WTC11 (cell line): Measurements from ENCODE around the gene ERICH6. TPM values are rescaled to one million over a fixed set of nuclear protein-coding genes. Genes with fewer than 3 reads are reported as not detected.

Experiments used
- ATAC-seq: fragments of 200-7000 bp; cut with Tn5 transposase; 2 replicates; pipeline ENCODE4 v1.10.0; 2021; ENCODE audit warnings: mild to moderate bottlenecking, moderate library complexity
- CTCF ChIA-PET: fragments of 300-600 bp; sonication (Branson Sonifier 250); formaldehyde crosslinking; loops from one replicate; lab custom pipeline; 2021; ENCODE audit warnings: antibody characterized with exemption; lab: Charles Lee
- POLR2A ChIA-PET: fragments of 350-600 bp; sonication (Branson Sonifier 250); formaldehyde crosslinking; loops from one replicate; lab custom pipeline; 2021; ENCODE audit warnings: antibody characterized with exemption; lab: Charles Lee
- DNase-seq: peaks from one replicate; pipeline ENCODE4 v3.0.0; 2021; ENCODE audit warnings: low spot score
- H3K27ac Mint-ChIP-seq: 2 replicates; pipeline ENCODE4 v1.8.0; 2021; ENCODE audit warnings: mixed read lengths
- H3K27me3 Mint-ChIP-seq: 2 replicates; pipeline ENCODE4 v1.8.0; 2021; ENCODE audit warnings: low read depth, mild to moderate bottlenecking, moderate library complexity, mixed read lengths
- H3K36me3 Mint-ChIP-seq: 2 replicates; pipeline ENCODE4 v1.8.0; 2021; ENCODE audit warnings: mixed read lengths
- H3K4me1 Mint-ChIP-seq: 2 replicates; pipeline ENCODE4 v1.8.0; 2022; ENCODE audit warnings: mixed read lengths
- H3K4me3 Mint-ChIP-seq: 2 replicates; pipeline ENCODE4 v1.8.0; 2021; ENCODE audit warnings: mild to moderate bottlenecking, moderate library complexity, mixed read lengths
- H3K9me3 Mint-ChIP-seq: 2 replicates; pipeline ENCODE4 v1.8.0; 2021; ENCODE audit warnings: mixed read lengths
- GRHL2 ChIP-seq: fragments of 250-450 bp; sonication (Bioruptor Pico); IDR thresholded peaks from 2 replicates; pipeline ENCODE4 v1.8.0; 2022; ENCODE audit warnings: mild to moderate bottlenecking, moderate library complexity; ENCODE audit not compliant: insufficient replicate concordance, severe bottlenecking
- GTF2I ChIP-seq: fragments of 250-450 bp; sonication (Bioruptor Pico); conservative IDR thresholded peaks from 2 replicates; pipeline ENCODE4 v1.4.0; 2021; ENCODE audit warnings: mild to moderate bottlenecking
- IRF2 ChIP-seq: sonication (generic); formaldehyde crosslinking; IDR thresholded peaks from 2 replicates; pipeline ENCODE4 v1.8.0; 2022; ENCODE audit warnings: low read depth, missing genetic modification reagents, borderline replicate concordance
- OVOL2 ChIP-seq: fragments of 250-450 bp; sonication (Bioruptor Pico); IDR thresholded peaks from 2 replicates; pipeline ENCODE4 v1.9.0; 2021; ENCODE audit warnings: mild to moderate bottlenecking, borderline replicate concordance
- RORB ChIP-seq: fragments of 250-450 bp; sonication (Bioruptor Pico); IDR thresholded peaks from 2 replicates; pipeline ENCODE4 v1.9.0; 2021; ENCODE audit warnings: mild to moderate bottlenecking
- SMAD4 ChIP-seq: sonication (generic); formaldehyde crosslinking; IDR thresholded peaks from 2 replicates; pipeline ENCODE4 v1.8.0; 2022; ENCODE audit warnings: mild to moderate bottlenecking, missing genetic modification reagents
- ZNF138 ChIP-seq: sonication (generic); formaldehyde crosslinking; conservative IDR thresholded peaks from 2 replicates; pipeline ENCODE4 v1.8.1; 2022; ENCODE audit warnings: mild to moderate bottlenecking, moderate library complexity, missing genetic modification reagents
- ZNF671 ChIP-seq: fragments of 250-450 bp; sonication (Bioruptor Pico); IDR thresholded peaks from 2 replicates; pipeline ENCODE4 v1.8.0; 2021; ENCODE audit warnings: mild to moderate bottlenecking
- total RNA-seq: library from RNA; stranded (reverse); gene quantifications from 3 replicates; pipeline ENCODE4 v1.2.3, GENCODE V29; 2021
- TF ChIP-seq, protein P1 (sequence below): sonication (generic); formaldehyde crosslinking; IDR thresholded peaks from 2 replicates; pipeline ENCODE4 v1.8.0; 2023; ENCODE audit warnings: mild to moderate bottlenecking, missing genetic modification reagents
- TF ChIP-seq, protein P2 (sequence below): sonication (generic); formaldehyde crosslinking; IDR thresholded peaks from 2 replicates; pipeline ENCODE4 v1.8.1; 2022; ENCODE audit warnings: low read depth, missing genetic modification reagents, borderline replicate concordance
- TF ChIP-seq, protein P3 (sequence below): sonication (generic); formaldehyde crosslinking; IDR thresholded peaks from 2 replicates; pipeline ENCODE4 v1.8.0; 2022; ENCODE audit warnings: mild to moderate bottlenecking, missing genetic modification reagents
- TF ChIP-seq, protein P4 (sequence below): fragments of 250-450 bp; sonication (Bioruptor Pico); conservative IDR thresholded peaks from 2 replicates; pipeline ENCODE4 v1.9.0; 2021; ENCODE audit warnings: mild to moderate bottlenecking

Gene ERICH6
- total RNA-seq, 1 experiment from 2014 or later: 0.26 TPM

DNA sequence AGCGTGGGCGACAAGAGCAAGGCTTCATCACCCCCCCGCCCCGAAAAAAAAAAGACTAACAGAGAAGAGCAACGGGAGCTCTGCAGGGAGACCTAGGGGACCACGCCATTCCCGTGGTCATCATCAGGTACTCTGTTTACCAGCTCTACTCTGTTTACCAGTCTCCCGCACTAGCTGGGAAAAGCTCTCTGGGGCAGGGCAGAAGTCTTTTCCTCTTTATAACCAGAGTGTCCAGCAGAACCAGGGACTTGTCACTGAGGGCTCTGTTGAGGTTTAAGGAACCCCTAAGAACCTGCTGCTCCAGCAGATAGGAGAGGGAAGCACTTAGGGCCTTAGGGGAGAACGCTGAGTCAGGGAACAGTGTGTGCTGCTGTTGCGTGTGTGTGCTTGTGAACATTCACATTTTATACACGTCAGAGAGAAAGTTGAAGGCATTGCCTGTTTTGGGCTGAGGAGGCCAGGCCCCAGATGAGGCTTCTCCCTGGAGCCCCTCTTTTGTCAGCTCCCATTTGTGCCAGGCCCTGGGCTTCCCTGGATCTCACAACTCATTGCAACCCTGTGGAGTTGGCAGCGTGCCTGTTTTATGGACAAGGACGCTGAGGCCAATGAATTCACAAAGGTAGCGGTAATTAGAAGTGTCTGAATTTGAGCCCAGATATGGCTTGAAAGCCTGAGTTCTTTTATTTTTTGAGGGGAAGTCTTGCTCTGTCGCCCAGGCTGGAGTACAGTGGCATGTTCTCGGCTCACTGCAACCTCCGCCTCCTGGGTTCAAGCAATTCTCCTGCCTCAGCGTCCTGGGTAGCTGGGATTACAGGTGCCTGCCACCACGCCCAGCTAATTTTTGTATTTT, 24.2 kb upstream of the ERICH6 start (continued):
- TF ChIP-seq, protein P1, sequence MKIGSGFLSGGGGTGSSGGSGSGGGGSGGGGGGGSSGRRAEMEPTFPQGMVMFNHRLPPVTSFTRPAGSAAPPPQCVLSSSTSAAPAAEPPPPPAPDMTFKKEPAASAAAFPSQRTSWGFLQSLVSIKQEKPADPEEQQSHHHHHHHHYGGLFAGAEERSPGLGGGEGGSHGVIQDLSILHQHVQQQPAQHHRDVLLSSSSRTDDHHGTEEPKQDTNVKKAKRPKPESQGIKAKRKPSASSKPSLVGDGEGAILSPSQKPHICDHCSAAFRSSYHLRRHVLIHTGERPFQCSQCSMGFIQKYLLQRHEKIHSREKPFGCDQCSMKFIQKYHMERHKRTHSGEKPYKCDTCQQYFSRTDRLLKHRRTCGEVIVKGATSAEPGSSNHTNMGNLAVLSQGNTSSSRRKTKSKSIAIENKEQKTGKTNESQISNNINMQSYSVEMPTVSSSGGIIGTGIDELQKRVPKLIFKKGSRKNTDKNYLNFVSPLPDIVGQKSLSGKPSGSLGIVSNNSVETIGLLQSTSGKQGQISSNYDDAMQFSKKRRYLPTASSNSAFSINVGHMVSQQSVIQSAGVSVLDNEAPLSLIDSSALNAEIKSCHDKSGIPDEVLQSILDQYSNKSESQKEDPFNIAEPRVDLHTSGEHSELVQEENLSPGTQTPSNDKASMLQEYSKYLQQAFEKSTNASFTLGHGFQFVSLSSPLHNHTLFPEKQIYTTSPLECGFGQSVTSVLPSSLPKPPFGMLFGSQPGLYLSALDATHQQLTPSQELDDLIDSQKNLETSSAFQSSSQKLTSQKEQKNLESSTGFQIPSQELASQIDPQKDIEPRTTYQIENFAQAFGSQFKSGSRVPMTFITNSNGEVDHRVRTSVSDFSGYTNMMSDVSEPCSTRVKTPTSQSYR: no peak

DNA sequence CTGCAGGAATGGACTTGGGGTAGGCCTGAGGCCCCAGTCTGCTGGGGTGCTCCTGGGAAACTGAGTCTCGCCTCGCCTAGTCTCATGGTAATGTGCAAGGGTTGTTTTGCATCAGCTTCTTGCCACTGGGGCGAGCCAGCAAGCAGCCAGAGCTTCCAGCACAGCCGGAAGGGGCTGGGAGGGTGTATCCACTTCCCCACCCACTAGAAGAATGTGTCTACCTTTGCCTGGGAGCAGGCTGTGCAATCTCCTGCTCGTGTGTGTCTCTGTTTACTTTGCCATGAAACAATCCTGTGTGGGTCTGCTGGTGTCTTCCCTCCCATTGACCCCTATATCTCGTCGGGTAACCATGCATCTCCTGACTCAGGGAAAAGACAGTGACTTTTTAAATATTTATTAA, 21.8 kb upstream of the ERICH6 start:
- DNase-seq (no peak), ATAC-seq (no peak)
- H3K4me1 Mint-ChIP-seq: 0 out of 2 replicates have a peak, but pooled peaks cover 3% of the 10 kb centered on the region
- no peak overlapping the region for H3K27ac Mint-ChIP-seq
- no peaks in the 10 kb centered on the region for H3K9me3 Mint-ChIP-seq
- no peak overlapping the region for H3K4me3 Mint-ChIP-seq
- ChIA-PET CTCF (interaction anchor here (1.4 kb wide), 1 partner anchor 22 kb away, joined by 4 read pairs; no protein-coding TSS in a partner anchor), POLR2A (no interaction called here)
- H3K36me3 Mint-ChIP-seq: no peaks in the 10 kb centered on the region
- no peaks in the 10 kb centered on the region for H3K27me3 Mint-ChIP-seq
- TF ChIP-seq, protein P2, sequence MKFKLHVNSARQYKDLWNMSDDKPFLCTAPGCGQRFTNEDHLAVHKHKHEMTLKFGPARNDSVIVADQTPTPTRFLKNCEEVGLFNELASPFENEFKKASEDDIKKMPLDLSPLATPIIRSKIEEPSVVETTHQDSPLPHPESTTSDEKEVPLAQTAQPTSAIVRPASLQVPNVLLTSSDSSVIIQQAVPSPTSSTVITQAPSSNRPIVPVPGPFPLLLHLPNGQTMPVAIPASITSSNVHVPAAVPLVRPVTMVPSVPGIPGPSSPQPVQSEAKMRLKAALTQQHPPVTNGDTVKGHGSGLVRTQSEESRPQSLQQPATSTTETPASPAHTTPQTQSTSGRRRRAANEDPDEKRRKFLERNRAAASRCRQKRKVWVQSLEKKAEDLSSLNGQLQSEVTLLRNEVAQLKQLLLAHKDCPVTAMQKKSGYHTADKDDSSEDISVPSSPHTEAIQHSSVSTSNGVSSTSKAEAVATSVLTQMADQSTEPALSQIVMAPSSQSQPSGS (CRISPR knock-in tag): no peak
- no peak for TF ChIP-seq RORB (CRISPR knock-in tag)
- no peak for TF ChIP-seq GTF2I
- TF ChIP-seq OVOL2: no peak
- TF ChIP-seq IRF2 (CRISPR knock-in tag): no peak

DNA sequence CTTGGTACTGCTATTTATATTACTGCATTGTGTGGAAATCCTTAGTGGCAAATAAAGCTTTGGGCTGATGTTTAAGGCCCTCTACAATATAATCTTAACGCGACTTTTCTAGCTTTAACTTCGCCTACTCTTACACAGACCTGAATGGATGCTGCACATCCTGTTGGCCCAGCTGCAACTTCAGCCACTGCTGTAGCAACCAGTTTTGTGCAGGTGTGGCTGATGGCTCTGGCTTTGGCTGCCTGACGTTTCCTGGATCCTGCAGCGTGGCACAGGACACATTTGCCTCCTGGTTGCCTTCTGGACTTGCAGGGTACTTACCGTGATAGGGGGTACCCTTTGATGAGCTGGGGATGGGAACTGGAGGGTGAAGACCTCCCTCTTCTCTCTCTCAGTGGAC, 20.2 kb upstream of the ERICH6 start:
- TF ChIP-seq, protein P3, sequence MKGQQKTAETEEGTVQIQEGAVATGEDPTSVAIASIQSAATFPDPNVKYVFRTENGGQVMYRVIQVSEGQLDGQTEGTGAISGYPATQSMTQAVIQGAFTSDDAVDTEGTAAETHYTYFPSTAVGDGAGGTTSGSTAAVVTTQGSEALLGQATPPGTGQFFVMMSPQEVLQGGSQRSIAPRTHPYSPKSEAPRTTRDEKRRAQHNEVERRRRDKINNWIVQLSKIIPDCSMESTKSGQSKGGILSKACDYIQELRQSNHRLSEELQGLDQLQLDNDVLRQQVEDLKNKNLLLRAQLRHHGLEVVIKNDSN (CRISPR knock-in tag): no peak
- no peaks in the 10 kb centered on the region for H3K9me3 Mint-ChIP-seq
- H3K4me1 Mint-ChIP-seq: 0 out of 2 replicates have a peak, but pooled peaks cover 3% of the 10 kb centered on the region
- no peak for DNase-seq
- ChIA-PET POLR2A (no interaction called here), CTCF (no interaction called here)
- no peak overlapping the region for H3K27ac Mint-ChIP-seq
- H3K4me3 Mint-ChIP-seq: no peak overlapping the region
- H3K36me3 Mint-ChIP-seq: no peaks in the 10 kb centered on the region
- ATAC-seq: no peak
- no peaks in the 10 kb centered on the region for H3K27me3 Mint-ChIP-seq

DNA sequence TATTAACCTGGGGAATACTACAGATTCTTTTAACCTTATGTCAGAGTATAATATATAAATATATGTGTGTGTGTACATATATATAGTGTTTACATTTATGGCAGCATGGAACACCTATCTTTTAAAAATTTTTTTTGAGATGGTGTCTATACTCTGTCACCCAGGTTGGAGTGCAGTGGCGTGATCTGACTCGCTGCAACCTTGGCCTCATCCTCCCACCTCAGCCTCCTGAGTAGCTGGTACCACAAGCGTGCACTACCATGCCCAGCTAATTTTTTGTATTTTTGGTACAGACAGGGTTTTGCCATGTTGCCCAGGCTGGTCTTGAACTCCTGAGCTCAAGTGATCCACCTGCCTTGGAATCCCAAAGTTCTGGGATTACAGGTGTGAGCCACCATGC, 18.5 kb upstream of the ERICH6 start:
- 0 out of 2 replicates have a peak, but pooled peaks cover 4% of the 10 kb centered on the region for H3K9me3 Mint-ChIP-seq
- no peak for TF ChIP-seq GRHL2
- TF ChIP-seq ZNF138 (CRISPR knock-in tag): no peak
- TF ChIP-seq SMAD4 (CRISPR knock-in tag): no peak
- TF ChIP-seq ZNF671 (CRISPR knock-in tag): no peak
- TF ChIP-seq, protein P4, sequence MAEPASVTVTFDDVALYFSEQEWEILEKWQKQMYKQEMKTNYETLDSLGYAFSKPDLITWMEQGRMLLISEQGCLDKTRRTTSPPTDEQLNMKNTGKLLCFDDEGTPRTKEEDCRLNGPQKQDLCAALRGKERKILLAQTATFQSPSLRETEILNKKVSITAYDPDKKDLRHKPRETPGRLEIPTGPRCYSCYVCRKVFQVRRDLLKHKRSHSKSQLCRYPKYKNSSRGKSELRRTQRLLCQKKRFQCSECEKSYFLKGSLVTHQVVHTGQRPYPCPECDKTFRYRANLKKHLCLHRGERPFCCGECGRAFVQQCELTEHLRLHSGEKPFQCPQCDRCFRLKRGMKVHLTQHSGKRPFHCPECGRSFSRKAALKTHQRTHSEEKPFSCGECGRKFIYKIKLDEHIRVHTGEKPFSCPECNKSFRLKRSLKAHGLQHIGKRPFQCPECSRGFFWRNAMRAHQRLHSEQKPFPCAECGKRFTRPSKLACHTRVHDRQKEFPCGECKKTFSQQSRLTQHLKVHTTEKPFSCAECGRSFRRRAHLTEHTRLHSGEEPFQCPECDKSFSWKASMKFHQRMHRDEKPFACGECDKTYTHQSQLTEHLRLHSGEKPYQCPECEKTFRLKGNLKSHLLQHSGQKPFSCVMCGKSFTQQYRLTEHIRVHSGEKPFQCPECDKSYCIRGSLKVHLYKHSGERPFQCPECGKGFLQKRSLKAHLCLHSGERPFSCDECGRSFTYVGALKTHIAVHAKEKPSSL (CRISPR knock-in tag): no peak
- POLR2A ChIA-PET: interaction anchor here (0.6 to 1.0 kb wide), 2 partner anchors 51 to 93 kb away, joined by 3 to 5 read pairs; no protein-coding TSS in a partner anchor

More for the DNA sequence above, 18.5 kb upstream of the ERICH6 start:
- CTCF ChIA-PET: interaction anchor here (1.0 to 2.2 kb wide), 4 partner anchors 40 to 141 kb away, joined by 4 to 19 read pairs (median 6); partner anchors contain the start of gene SIAH2
- Mint-ChIP-seq H3K4me3 (no peak overlapping the region), H3K36me3 (no peaks in the 10 kb centered on the region), H3K27me3 (no peaks in the 10 kb centered on the region), H3K4me1 (0 out of 2 replicates have a peak, but pooled peaks cover 3% of the 10 kb centered on the region), H3K27ac (no peak overlapping the region)
- ATAC-seq: no peak
- no peak for DNase-seq
